ENCODE results near the gene AFF1. TPM values are rescaled to one million over a fixed set of nuclear protein-coding genes. Genes with fewer than 3 reads are reported as not detected.
A peak's percentile ranks its signal among the peaks of the same experiment; 100 is the strongest.

The AFF1 gene, protein sequence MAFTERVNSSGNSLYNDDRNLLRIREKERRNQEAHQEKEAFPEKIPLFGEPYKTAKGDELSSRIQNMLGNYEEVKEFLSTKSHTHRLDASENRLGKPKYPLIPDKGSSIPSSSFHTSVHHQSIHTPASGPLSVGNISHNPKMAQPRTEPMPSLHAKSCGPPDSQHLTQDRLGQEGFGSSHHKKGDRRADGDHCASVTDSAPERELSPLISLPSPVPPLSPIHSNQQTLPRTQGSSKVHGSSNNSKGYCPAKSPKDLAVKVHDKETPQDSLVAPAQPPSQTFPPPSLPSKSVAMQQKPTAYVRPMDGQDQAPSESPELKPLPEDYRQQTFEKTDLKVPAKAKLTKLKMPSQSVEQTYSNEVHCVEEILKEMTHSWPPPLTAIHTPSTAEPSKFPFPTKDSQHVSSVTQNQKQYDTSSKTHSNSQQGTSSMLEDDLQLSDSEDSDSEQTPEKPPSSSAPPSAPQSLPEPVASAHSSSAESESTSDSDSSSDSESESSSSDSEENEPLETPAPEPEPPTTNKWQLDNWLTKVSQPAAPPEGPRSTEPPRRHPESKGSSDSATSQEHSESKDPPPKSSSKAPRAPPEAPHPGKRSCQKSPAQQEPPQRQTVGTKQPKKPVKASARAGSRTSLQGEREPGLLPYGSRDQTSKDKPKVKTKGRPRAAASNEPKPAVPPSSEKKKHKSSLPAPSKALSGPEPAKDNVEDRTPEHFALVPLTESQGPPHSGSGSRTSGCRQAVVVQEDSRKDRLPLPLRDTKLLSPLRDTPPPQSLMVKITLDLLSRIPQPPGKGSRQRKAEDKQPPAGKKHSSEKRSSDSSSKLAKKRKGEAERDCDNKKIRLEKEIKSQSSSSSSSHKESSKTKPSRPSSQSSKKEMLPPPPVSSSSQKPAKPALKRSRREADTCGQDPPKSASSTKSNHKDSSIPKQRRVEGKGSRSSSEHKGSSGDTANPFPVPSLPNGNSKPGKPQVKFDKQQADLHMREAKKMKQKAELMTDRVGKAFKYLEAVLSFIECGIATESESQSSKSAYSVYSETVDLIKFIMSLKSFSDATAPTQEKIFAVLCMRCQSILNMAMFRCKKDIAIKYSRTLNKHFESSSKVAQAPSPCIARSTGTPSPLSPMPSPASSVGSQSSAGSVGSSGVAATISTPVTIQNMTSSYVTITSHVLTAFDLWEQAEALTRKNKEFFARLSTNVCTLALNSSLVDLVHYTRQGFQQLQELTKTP
- total RNA-seq: 10 to 100 TPM; 89.5 to 97.5 TPM
- long read RNA-seq, donor 1, partial matches to known transcripts: 1 of 11 reads
- long read RNA-seq, donor 1, other reads (novel, unspliced or antisense): 10 of 11 reads
- long read RNA-seq, donor 2, partial matches to known transcripts: 13 of 24 reads
- long read RNA-seq, donor 2, other reads (novel, unspliced or antisense): 11 of 24 reads

DNA sequence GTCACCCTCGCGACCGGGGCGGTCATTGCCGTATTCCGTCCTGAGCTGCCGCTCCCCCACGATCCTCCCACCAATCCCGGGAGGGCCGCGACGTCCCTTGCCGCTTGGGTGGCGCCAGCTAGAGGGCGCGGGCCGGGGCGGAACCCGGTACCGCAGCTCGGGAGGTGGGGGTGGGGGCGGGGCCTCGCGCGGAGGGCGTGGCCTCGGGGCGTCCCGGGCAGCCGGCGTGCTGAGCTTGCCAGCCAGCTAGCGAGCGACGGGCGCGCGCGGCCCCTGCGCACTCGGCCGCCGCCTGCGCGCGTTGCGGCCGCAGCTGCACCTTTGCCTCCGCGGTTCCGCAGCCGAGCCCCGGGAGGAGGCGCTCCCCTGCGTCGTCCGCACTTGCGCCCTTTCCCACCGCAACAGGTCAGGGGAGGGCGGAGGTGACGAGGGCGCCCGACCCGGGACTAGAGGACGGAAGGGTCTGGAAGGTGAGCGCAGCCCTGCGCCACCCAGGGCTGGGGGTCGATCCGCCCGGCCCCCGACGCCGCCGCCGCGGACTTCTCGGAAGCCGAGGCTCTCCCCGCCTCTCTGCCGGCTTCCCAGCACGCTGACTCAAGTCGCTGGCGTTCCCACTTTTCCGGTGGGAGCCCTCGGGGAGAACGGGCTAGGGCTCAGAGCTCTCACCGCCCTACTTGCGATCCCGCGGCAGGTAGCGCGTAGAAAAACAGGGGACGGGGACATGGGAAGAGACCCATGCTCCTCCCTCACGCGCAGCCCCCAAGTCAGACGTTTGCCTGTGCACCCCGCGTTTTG lies at the start of gene AFF1:
Gene AFF1 (plus strand): TSS at position 241 of the 795 bp plus-strand sequence. CDS start 13,523 bp downstream, outside the sequence.
- intact Hi-C loops (cut with DNase I): loop anchor here (2.0 to 10.0 kb wide), 3 partner anchors 72 to 280 kb away; no protein-coding TSS in a partner anchor
- DNase-seq (ENCODE audit: low spot score): peak; percentile 98

DNA sequence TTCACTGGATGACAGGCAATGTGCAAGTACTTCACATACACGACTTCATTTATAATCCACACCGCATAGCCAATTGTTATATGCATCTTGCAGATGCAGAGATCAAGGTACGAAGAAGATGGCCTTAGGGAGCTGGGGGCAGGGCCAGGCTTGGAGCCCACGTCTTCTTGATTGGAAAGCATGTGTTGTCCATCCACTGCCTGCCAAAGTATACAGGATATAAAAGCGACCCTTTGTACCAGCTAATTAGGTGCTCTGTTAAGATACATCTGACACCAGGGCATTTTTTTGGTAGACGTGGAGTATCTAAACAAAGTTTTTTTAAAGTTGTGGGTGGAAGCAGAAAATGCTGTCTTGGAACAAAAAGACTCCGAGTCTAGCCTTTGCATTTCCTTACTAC lies 44.0 kb upstream of the AFF1 start:
- no peak for DNase-seq (ENCODE audit: low spot score)
- intact Hi-C loops (cut with DNase I): loop anchor here (1.0 to 5.0 kb wide), 2 partner anchors 45 to 393 kb away; no protein-coding TSS in a partner anchor

DNA sequence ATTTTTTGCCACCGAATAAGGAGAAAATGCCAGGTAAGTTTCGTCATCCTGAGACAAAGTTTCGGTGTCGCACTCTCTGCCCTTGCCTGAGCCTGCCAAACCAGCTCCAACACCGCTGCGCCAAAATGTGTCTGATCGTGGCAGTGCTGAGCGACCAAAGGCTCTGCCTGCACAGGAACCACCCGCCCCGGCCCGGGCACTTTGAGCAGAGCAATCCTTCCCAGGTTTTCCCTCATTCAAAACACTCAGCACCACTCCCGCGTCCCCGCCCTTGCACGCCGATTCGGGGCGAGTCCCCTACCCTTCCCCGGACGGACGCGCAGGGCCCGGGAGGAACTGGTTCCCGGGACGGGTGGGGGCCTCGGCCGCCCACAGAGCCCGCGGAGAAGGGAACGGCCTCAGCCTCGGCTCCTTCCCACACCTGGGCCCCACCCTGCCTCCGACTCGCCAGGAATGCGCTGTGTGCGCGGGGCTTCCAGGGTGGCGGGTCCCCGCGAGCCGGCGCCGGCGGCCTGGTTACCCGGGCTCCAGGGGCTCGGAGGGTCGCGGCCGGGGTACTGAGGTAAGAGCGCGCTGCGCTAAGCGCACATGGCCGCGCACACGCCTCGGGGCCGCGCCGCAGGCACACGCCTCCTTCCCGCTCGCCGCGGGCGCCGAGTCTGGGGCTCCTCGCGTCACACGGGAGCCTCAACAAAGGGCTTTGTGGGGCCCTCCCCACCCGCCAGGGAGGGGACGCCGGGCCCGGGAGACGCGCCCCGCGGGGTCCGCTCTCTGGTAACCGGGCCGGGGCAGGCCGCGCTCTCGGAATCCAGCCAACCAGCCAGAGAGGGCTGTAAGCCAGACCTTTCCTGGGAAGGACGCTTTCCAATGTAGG lies 42.8 kb upstream of the AFF1 start, which contains the start of gene C4orf36:
Gene C4orf36 (minus strand): TSS at position 661 of the 874 bp plus-strand sequence. CDS start 902 bp downstream, outside the sequence.
- intact Hi-C loops (cut with DNase I): loop anchor here in 1 of 2 donors (5.0 kb wide), 1 partner anchor 395 kb away; no protein-coding TSS in a partner anchor
- peak; percentile 87 for DNase-seq (ENCODE audit: low spot score)

GRCh38 chr4:86892636-86892960 lies 42.2 kb upstream of the AFF1 start:
- intact Hi-C loops (cut with DNase I): loop anchor here in 1 of 2 donors (5.0 kb wide), 1 partner anchor 395 kb away; no protein-coding TSS in a partner anchor
- no peak for DNase-seq (ENCODE audit: low spot score)

DNA sequence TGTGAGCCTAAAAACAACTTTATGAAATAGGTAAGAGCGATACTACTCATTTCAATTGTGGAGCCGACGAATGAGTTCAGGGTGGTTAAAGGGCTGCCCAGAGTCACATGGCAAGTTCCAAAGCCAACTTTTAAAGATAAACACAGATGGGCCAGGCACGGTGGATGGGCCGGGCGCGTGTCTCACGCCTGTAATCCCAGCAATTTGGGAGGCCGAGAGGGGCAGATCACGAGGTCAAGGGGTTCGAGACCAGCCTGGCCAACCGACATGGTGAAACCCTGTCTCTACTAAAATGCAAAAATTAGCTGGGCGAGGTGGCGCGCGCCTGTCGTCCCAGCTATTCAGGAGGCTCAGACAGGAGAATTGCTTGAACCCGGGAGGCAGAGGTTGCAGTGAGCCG lies 41.7 kb upstream of the AFF1 start:
- intact Hi-C loops (cut with DNase I): loop anchor here in 1 of 2 donors (5.0 kb wide), 1 partner anchor 396 kb away; no protein-coding TSS in a partner anchor
- no peak for DNase-seq (ENCODE audit: low spot score)

DNA sequence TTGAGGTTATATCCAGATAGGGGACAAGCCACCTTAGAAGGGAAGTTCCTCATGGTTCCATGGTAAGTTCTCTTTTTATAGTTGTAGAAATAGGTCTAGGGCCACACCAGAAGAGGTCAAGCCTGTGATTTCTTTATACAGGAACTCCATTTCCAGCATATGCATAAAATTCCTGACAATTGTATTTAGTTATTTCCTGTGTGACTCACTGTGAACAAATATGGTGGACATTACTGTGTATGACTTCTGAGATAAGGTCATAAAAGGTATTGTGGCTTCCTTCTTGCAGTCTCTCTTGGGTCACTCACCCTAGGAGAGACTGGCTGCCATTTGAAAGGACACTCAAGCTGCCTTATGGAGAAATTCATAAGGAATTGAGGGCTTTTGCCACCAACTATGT lies 40.4 kb upstream of the AFF1 start:
- intact Hi-C loops (cut with DNase I): loop anchor here in 1 of 2 donors (5.0 kb wide), 1 partner anchor 397 kb away; no protein-coding TSS in a partner anchor
- DNase-seq (ENCODE audit: low spot score): no peak

- DNase-seq (ENCODE audit: low spot score): no peak
- intact Hi-C loops (cut with DNase I): loop anchor here in 1 of 2 donors (5.0 kb wide), 1 partner anchor 394 kb away; no protein-coding TSS in a partner anchor
These were observed 38.9 kb upstream of the AFF1 start for GRCh38 chr4:86895692-86896488.

DNA sequence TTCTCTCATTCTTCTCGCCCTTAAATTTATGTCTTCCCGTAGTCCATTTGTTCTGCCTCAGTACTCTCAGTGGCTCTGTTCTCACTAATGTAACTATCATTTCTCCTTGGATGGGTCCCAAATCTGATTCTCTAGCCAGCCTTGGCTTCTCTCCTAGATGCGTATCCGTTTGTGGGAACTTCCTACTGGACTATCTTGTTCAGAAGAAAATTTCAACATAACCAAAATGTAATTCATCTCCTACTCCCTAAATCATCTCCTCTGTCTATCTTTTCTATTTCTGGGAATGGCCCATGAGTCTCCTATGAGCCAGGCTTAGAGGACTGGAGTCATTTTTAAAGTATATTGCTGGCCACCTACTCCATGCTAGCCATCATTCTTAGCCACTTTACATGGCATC lies 38.2 kb upstream of the AFF1 start:
- DNase-seq (ENCODE audit: low spot score): no peak
- intact Hi-C loops (cut with DNase I): loop anchor here in 1 of 2 donors (5.0 kb wide), 1 partner anchor 394 kb away; no protein-coding TSS in a partner anchor

DNA sequence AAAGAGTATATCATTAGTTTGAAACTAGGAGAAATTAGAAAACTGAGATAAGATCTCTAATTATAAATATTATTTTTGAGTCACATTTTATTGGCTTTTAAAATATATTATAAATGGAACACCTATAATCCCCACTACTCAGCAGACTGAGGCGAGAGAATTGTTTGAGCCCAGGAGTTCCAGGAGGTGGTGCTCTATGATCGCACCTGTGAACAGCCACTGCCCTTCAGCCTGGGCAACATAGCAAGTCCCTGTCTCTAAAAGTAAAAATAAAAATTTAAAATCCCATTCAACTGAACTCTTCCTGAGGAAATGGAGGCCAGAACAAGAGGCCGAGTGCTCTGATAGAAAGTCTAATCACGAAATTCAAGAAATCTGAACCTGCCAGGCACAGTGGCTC lies 36.2 kb upstream of the AFF1 start:
- no peak for DNase-seq (ENCODE audit: low spot score)
- intact Hi-C loops (cut with DNase I): loop anchor here in 1 of 2 donors (5.0 kb wide), 1 partner anchor 396 kb away; no protein-coding TSS in a partner anchor

GRCh38 chr4:86901864-86902263 lies 32.9 kb upstream of the AFF1 start:
- no peak for DNase-seq (ENCODE audit: low spot score)
- intact Hi-C loops (cut with DNase I): no loop called here

DNA sequence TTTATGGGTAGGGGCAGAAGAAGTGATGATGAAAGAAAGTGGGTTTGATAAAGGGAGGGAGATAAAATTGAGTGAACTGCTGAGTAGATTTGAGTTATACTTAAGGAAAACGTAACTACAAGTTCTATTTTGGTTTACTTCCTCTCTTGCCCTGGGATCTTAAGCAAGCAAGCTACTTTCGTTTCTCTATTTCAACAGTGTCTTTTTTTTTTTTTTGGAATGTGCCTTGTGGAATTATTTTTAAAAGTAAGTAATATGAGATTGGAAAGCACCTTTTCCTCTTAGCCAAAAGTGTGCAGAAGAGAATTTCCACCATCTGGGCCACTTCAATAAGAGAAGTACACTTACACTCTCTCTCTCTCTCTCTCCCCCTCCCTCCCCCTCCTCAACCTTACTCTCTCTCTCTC lies 26.6 kb upstream of the AFF1 start:
- intact Hi-C loops (cut with DNase I): no loop called here

GRCh38 chr4:86909546-86910295 lies 25.1 kb upstream of the AFF1 start:
- intact Hi-C loops (cut with DNase I): no loop called here
- DNase-seq (ENCODE audit: low spot score): no peak

More for the DNA sequence above, 26.6 kb upstream of the AFF1 start:
- DNase-seq (ENCODE audit: low spot score): no peak

DNA sequence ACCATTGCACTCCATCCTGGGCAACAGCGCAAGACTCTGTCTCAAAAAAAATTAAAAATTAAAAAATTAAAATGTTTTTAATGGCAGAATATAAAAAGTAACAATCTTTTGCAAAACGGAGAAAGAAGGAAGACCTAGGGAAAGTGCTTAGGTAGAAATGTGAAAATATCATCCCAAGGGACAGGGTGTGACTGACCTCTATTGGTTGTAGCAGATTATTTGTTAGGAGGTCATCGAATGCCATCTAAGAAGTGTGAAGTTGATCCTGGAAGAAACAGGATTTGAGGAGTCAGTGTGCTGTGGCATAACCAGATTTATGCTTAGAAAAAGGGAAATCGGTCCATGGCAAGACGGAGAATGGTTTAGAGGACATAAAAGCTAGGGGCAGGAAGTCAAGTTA lies 24.4 kb upstream of the AFF1 start:
- DNase-seq (ENCODE audit: low spot score): no peak
- intact Hi-C loops (cut with DNase I): no loop called here

GRCh38 chr4:86910820-86911684 lies 23.8 kb upstream of the AFF1 start:
- intact Hi-C loops (cut with DNase I): no loop called here
- no peak for DNase-seq (ENCODE audit: low spot score)
